OCI-LY1 (cell line): ENCODE measurements around the gene ZSWIM4.

Experiments used
- CTCF ChIP-seq: fragments of 200-600 bp; sonication (generic), shearing (Covaris generic); IDR thresholded peaks from 2 replicates; pipeline ENCODE4 v1.5.1; 2017; ENCODE audit warnings: mild to moderate bottlenecking, antibody characterized with exemption, low read length, moderate library complexity, mixed read lengths
- EZH2 ChIP-seq: fragments of 200-600 bp; sonication (generic), shearing (Covaris generic); IDR thresholded peaks from 2 replicates; pipeline ENCODE4 v1.8.0; 2017; ENCODE audit warnings: borderline replicate concordance, mixed run types, mild to moderate bottlenecking, antibody characterized with exemption, low read length, moderate library complexity, mixed read lengths

DNA sequence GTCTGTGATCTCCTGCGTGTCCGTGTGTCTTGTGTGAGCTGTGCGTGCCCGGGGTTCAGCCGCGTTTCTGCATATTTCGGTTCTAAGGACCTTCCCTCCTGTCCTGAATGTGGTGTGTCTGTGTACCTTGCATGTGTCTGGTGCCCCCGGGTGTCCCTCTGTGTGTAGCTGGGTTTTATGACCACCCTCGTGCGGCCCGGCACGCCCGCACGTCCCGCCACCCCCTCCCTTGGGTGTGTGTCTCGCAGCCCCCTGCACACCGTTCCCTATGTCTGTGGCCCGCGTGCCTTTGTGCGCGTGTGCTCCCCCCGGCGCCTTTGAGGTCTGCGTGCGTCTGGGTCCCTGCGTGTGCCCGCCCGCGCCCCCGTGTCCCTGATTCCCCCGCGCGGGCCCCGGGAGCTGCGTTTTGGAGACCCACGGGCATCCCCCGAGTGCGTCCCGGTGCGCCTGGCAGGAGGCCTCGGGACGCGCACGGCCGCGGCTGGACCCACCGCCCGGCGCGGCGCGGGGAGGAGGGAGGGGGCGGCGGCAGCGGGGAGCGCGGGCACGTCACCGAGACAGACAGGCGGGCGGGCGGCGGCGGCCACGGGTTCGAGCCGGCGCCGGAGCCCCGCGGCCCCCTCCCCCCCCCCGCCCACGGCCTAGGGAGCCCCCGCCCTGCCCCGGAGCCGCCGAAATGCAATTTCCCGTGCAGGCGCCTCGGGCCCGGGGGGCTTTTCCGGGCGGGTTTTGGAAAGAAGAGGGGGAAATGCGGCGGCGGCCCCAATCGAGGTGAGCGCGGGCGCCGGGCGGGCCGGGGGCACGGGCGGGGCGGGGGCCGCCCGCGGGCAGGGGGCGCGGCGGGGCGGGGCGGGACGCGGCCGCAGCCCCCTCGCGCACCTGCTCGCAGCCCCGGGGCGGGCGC lies 69.7 kb downstream of the ZSWIM4 start:
- TF ChIP-seq CTCF: no peak
- no peak for TF ChIP-seq EZH2
